Endothelial cell of umbilical vein (primary cell): ENCODE data around the gene TUFT1. TPM values are rescaled to one million over a fixed set of nuclear protein-coding genes. Genes with fewer than 3 reads are reported as not detected.

Experiments used
- BruUV-seq: library from RNA; stranded (reverse); fragments of 400-500 nt; replicated peaks from 2 replicates; lab custom pipeline; 2021; lab: Mats Ljungman, UMichigan
- CTCF ChIA-PET: fragments of 300-600, 350-600 bp; sonication (Branson Sonifier 250); formaldehyde crosslinking; loops from one replicate; lab custom pipeline; 2021; ENCODE audit warnings: antibody characterized with exemption, inconsistent platforms; lab: Charles Lee
- POLR2A ChIA-PET: fragments of 300-600, 350-600 bp; sonication (Branson Sonifier 250); formaldehyde crosslinking; loops from one replicate; lab custom pipeline; 2021; ENCODE audit warnings: antibody characterized with exemption, inconsistent platforms; lab: Charles Lee
- DNase-seq: peaks from one replicate; pipeline ENCODE4 v3.0.0-alpha.2; 2011; ENCODE audit warnings: low read depth, low spot score
- FAIRE-seq: peaks from 2 replicates; lab custom pipeline; 2011; peaks lifted over from hg19 to GRCh38; lab: Jason Lieb, UNC
- H2AFZ ChIP-seq: 2 replicates; pipeline ENCODE4 v1.6.0; 2012; ENCODE audit warnings: low read depth, low read length, control low read depth, inconsistent platforms
- H3K27ac ChIP-seq: 2 replicates; pipeline ENCODE4 v1.5.1; 2011; ENCODE audit warnings: low read depth, mild to moderate bottlenecking, control low read depth, low read length, moderate library complexity; ENCODE audit not compliant: insufficient read depth
- H3K27me3 ChIP-seq, 2 experiments: 2 replicates each; pipeline versions ENCODE4 v1.6.0 to v1.6.1; 2011; ENCODE audit warnings: low read length in 2 of 2, mixed read lengths in 1 of 2; ENCODE audit not compliant: control insufficient read depth in 2 of 2, insufficient read depth in 2 of 2
- H3K36me3 ChIP-seq, 2 experiments: 2 replicates in 1 of 2; 3 replicates in 1 of 2; pipeline ENCODE4 v1.5.1; 2011; ENCODE audit warnings: low read length in 2 of 2, mild to moderate bottlenecking in 1 of 2, moderate library complexity in 1 of 2; ENCODE audit not compliant: control insufficient read depth in 2 of 2, insufficient read depth in 2 of 2; ENCODE audit errors: extremely low read depth in 1 of 2
- H3K4me1 ChIP-seq: 3 replicates; pipeline ENCODE4 v1.5.1; 2011; ENCODE audit warnings: mild to moderate bottlenecking, low read length; ENCODE audit not compliant: control insufficient read depth, insufficient read depth; ENCODE audit errors: extremely low read depth
- H3K4me2 ChIP-seq: 2 replicates; pipeline ENCODE4 v1.6.1; 2011; ENCODE audit warnings: low read length, control low read depth, mixed read lengths; ENCODE audit not compliant: insufficient read depth
- H3K4me3 ChIP-seq, 3 experiments: fragments of 200-600 bp in 1 of 3; sonication (generic), shearing (Covaris generic) in 1 of 3; replicated peaks in 1 of 3; 2 replicates each; pipeline ENCODE4 v1.5.1; 2011 to 2016; ENCODE audit warnings: control low read depth in 3 of 3, low read length in 3 of 3, mild to moderate bottlenecking in 2 of 3, inconsistent platforms in 1 of 3, low read depth in 1 of 3, moderate library complexity in 1 of 3; ENCODE audit not compliant: insufficient read depth in 1 of 3
- H3K79me2 ChIP-seq: 2 replicates; pipeline ENCODE4 v1.6.0; 2012; ENCODE audit warnings: low read length, inconsistent platforms; ENCODE audit not compliant: control insufficient read depth, insufficient read depth
- H3K9ac ChIP-seq: replicated peaks from 2 replicates; pipeline ENCODE3; 2011; ENCODE audit warnings: low read length, control low read depth; ENCODE audit not compliant: insufficient read depth; ENCODE audit errors: extremely low read depth
- H3K9me1 ChIP-seq: replicated peaks from 3 replicates; pipeline ENCODE4 v1.6.0; 2011; ENCODE audit warnings: mild to moderate bottlenecking, low read length; ENCODE audit not compliant: control insufficient read depth, insufficient read depth; ENCODE audit errors: extremely low read depth
- H3K9me3 ChIP-seq: replicated peaks from 2 replicates; pipeline ENCODE4 v1.5.1; 2012; ENCODE audit warnings: low read length, inconsistent platforms; ENCODE audit not compliant: control insufficient read depth, insufficient read depth
- H4K20me1 ChIP-seq: replicated peaks from 2 replicates; pipeline ENCODE3; 2011; ENCODE audit warnings: mild to moderate bottlenecking, low read length; ENCODE audit not compliant: control insufficient read depth, insufficient read depth; ENCODE audit errors: extremely low read depth
- EZH2 ChIP-seq: IDR thresholded peaks from 2 replicates; pipeline ENCODE4 v1.6.1; 2012; ENCODE audit warnings: borderline replicate concordance, low read depth, mild to moderate bottlenecking, moderate library complexity, low read length, inconsistent platforms; ENCODE audit not compliant: severe bottlenecking
- FOS ChIP-seq: IDR thresholded peaks from 2 replicates; pipeline ENCODE4 v1.6.1; 2011; ENCODE audit warnings: mild to moderate bottlenecking, low read length, moderate library complexity, borderline replicate concordance; ENCODE audit not compliant: insufficient read depth
- GATA2 ChIP-seq: IDR thresholded peaks from 2 replicates; pipeline ENCODE4 v1.7.0; 2011; ENCODE audit warnings: low read depth, mild to moderate bottlenecking, moderate library complexity, mixed read lengths, low read length; ENCODE audit not compliant: insufficient read length, insufficient read depth
- MAX ChIP-seq: IDR thresholded peaks from 2 replicates; pipeline ENCODE4 v1.6.1; 2011; ENCODE audit not compliant: insufficient read depth, insufficient read length
- POLR2A ChIP-seq: IDR thresholded peaks from 2 replicates; pipeline ENCODE4 v1.6.1; 2012; ENCODE audit warnings: low read depth, mild to moderate bottlenecking, control low read depth, low read length
- POLR2AphosphoS5 ChIP-seq: IDR thresholded peaks from 2 replicates; pipeline ENCODE4 v1.6.1; 2012; ENCODE audit warnings: low read depth, mild to moderate bottlenecking, control low read depth, low read length, moderate library complexity; ENCODE audit not compliant: insufficient read depth
- dilution Hi-C: fragments of 300-500 bp; cut with MboI; formaldehyde crosslinking; loops from one replicate; pipeline ENCODE4 v1.15.0; 2019; ENCODE audit warnings: low sequenced_read_pairs; ENCODE audit not compliant: extremely low pct_ligation_motif_present
- intact Hi-C: fragments of 100-400 bp; cut with micrococcal nuclease; formaldehyde crosslinking; loops from one replicate; pipeline ENCODE4 v1.10.0; 2022
- polyA plus RNA-seq, 4 experiments: library from polyadenylated mRNA; depleted of rRNA in 3 of 4; stranded (reverse) in 3 of 4; unstranded in 1 of 4; fragments of >200 nt; gene quantifications; 2 replicates each; pipeline versions ENCODE4 v1.2.1 to v1.2.3, GENCODE V29; 2011 to 2012; ENCODE audit warnings: missing spikeins in 1 of 4
- total RNA-seq: library from RNA; stranded (reverse); gene quantifications from 2 replicates; pipeline ENCODE4 v1.2.3, GENCODE V29; 2021

The TUFT1 gene
- total and polyA plus RNA-seq, 2 donors (not counting 3 experiments of a cell fraction or from before 2014, with no cell fraction given), result 4.3 to 5.1 TPM

GRCh38 chr1:151615711-151616504 is 75.8 kb downstream of the TUFT1 start:
- H3K27ac ChIP-seq, result no peak overlapping the region
- no peaks in the 10 kb centered on the region for H3K27me3 ChIP-seq
- no peak overlapping the region for H3K4me3 ChIP-seq
- BruUV-seq, result no TSS peak
- no peaks in the 10 kb centered on the region for H4K20me1 ChIP-seq
- peaks cover 8% of the 10 kb centered on the region for H3K4me1 ChIP-seq
- no peaks in the 10 kb centered on the region for H3K9me1 ChIP-seq
- no peaks in the 10 kb centered on the region for H3K36me3 ChIP-seq
- ChIA-PET POLR2A (no interaction called here), CTCF (interaction anchor here (0.8 kb wide), 1 partner anchor 12 kb away, joined by 3 read pairs; no protein-coding TSS in a partner anchor)
- no peak overlapping the region for H3K9ac ChIP-seq
- no peak for DNase-seq
- intact Hi-C loops, result no loop called here
- H3K4me2 ChIP-seq, result no peak overlapping the region
- H3K9me3 ChIP-seq, result no peaks in the 10 kb centered on the region
- dilution Hi-C loops, result no loop called here
- H3K79me2 ChIP-seq, result peaks cover 25% of the 10 kb centered on the region
- no peak for FAIRE-seq
- H2AFZ ChIP-seq, result no peak overlapping the region
- no peak for TF ChIP-seq MAX
- no peak for TF ChIP-seq EZH2
- no peak for TF ChIP-seq GATA2
- no peak for TF ChIP-seq POLR2AphosphoS5
- TF ChIP-seq FOS, result no peak

DNA sequence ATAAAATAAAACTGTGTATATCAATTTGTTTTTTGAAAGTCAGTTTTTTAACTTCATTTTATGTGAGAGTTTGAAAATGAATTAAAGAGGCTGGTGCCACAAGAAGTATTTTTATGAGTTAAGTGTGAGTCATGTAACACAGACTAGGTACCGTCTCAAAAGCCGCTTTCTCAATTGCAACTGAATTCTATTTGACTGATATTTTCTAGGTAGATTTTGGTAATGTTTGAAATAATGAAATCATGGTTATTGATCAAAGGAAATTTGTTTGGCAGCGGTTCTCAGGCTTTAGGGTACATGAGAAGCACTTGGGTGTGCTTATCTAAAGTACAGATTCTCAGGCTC is 76.4 kb downstream of the TUFT1 start:
- ChIA-PET POLR2A (no interaction called here), CTCF (no interaction called here)
- Histone ChIP-seq H3K9ac (no peak overlapping the region), H3K27me3 (no peaks in the 10 kb centered on the region), H3K27ac (no peak overlapping the region), H3K79me2 (peaks cover 27% of the 10 kb centered on the region), H2AFZ (no peak overlapping the region), H3K4me1 (peaks cover 8% of the 10 kb centered on the region), H3K4me3 (no peak overlapping the region), H3K4me2 (no peak overlapping the region), H3K36me3 (no peaks in the 10 kb centered on the region), H4K20me1 (no peaks in the 10 kb centered on the region), H3K9me1 (no peaks in the 10 kb centered on the region), H3K9me3 (no peaks in the 10 kb centered on the region)
- DNase-seq (no peak), FAIRE-seq (no peak)
- intact Hi-C loops, result no loop called here
- dilution Hi-C loops, result no loop called here
- no TSS peak for BruUV-seq
- peak; percentile 35 for TF ChIP-seq FOS
- TF ChIP-seq POLR2A, result no peak
